Activated naive CD8-positive, alpha-beta T cell (primary cell): ENCODE measurements around the gene A3GALT2.
"Not testable (repeated sequence)": the region's sequence is repeated elsewhere in the genome, so short reads cannot be mapped to it uniquely, and the experiment has no call there.

ENCODE experiments used
- H3K27ac Mint-ChIP-seq: one replicate; pipeline ENCODE4 v1.8.0; 2021; ENCODE audit warnings: mixed read lengths
- H3K27me3 Mint-ChIP-seq: one replicate; pipeline ENCODE4 v1.8.0; 2021; ENCODE audit warnings: mixed read lengths
- H3K36me3 Mint-ChIP-seq: one replicate; pipeline ENCODE4 v1.8.0; 2021; ENCODE audit warnings: mixed read lengths
- H3K4me1 Mint-ChIP-seq: one replicate; pipeline ENCODE4 v1.8.0; 2021; ENCODE audit warnings: low read depth, mixed read lengths
- H3K4me3 Mint-ChIP-seq: one replicate; pipeline ENCODE4 v1.8.0; 2021; ENCODE audit warnings: mild to moderate bottlenecking, mixed read lengths
- H3K9me3 Mint-ChIP-seq: one replicate; pipeline ENCODE4 v1.8.0; 2021; ENCODE audit warnings: low read depth, mixed read lengths

A3GALT2 gene

GRCh38 chr1:33302325-33302724 is 18.6 kb downstream of the A3GALT2 start:
- Mint-ChIP-seq H3K4me3 (no peak overlapping the region), H3K4me1 (peaks cover 13% of the 10 kb centered on the region), H3K27ac (peak overlapping the region; percentile 81), H3K27me3 (peaks cover 3% of the 10 kb centered on the region), H3K36me3 (peaks cover 3% of the 10 kb centered on the region), H3K9me3 (no peaks in the 10 kb centered on the region)

GRCh38 chr1:33301273-33301984 is 19.5 kb downstream of the A3GALT2 start:
- peaks cover 4% of the 10 kb centered on the region for H3K36me3 Mint-ChIP-seq
- no peak overlapping the region for H3K4me3 Mint-ChIP-seq
- H3K27ac Mint-ChIP-seq = peak overlapping the region; percentile 8
- H3K9me3 Mint-ChIP-seq = no peaks in the 10 kb centered on the region
- peaks cover 3% of the 10 kb centered on the region for H3K27me3 Mint-ChIP-seq
- peaks cover 13% of the 10 kb centered on the region for H3K4me1 Mint-ChIP-seq

GRCh38 chr1:33300673-33301072 is 20.2 kb downstream of the A3GALT2 start:
- Mint-ChIP-seq H3K4me1 (peaks cover 13% of the 10 kb centered on the region), H3K27ac (no peak overlapping the region), H3K36me3 (peaks cover 2% of the 10 kb centered on the region), H3K9me3 (no peaks in the 10 kb centered on the region), H3K4me3 (no peak overlapping the region), H3K27me3 (no peaks in the 10 kb centered on the region)

GRCh38 chr1:33299461-33300155 is 21.3 kb downstream of the A3GALT2 start:
- Mint-ChIP-seq H3K4me1 (peaks cover 13% of the 10 kb centered on the region), H3K27me3 (no peaks in the 10 kb centered on the region), H3K9me3 (no peaks in the 10 kb centered on the region), H3K4me3 (no peak overlapping the region), H3K27ac (no peak overlapping the region), H3K36me3 (peaks cover 2% of the 10 kb centered on the region)

- no peaks in the 10 kb centered on the region for H3K9me3 Mint-ChIP-seq
- no peak overlapping the region for H3K27ac Mint-ChIP-seq
- peaks cover 13% of the 10 kb centered on the region for H3K4me1 Mint-ChIP-seq
- H3K36me3 Mint-ChIP-seq = peaks cover 2% of the 10 kb centered on the region
- no peaks in the 10 kb centered on the region for H3K27me3 Mint-ChIP-seq
- no peak overlapping the region for H3K4me3 Mint-ChIP-seq
These were observed 22.1 kb downstream of the A3GALT2 start for GRCh38 chr1:33298623-33299277.

GRCh38 chr1:33297911-33298622 is 22.8 kb downstream of the A3GALT2 start:
- no peak overlapping the region for H3K27ac Mint-ChIP-seq
- no peaks in the 10 kb centered on the region for H3K27me3 Mint-ChIP-seq
- H3K36me3 Mint-ChIP-seq = peaks cover 2% of the 10 kb centered on the region
- H3K4me3 Mint-ChIP-seq = no peak overlapping the region
- H3K9me3 Mint-ChIP-seq = no peaks in the 10 kb centered on the region
- peaks cover 10% of the 10 kb centered on the region for H3K4me1 Mint-ChIP-seq

- Mint-ChIP-seq H3K27ac (no peak overlapping the region), H3K27me3 (no peaks in the 10 kb centered on the region), H3K4me3 (no peak overlapping the region), H3K9me3 (no peaks in the 10 kb centered on the region), H3K4me1 (no peaks in the 10 kb centered on the region), H3K36me3 (peaks cover 2% of the 10 kb centered on the region)
These were observed 24.1 kb downstream of the A3GALT2 start for GRCh38 chr1:33296824-33297223.

- Mint-ChIP-seq H3K27ac (no peak overlapping the region), H3K36me3 (peaks cover 2% of the 10 kb centered on the region), H3K4me3 (no peak overlapping the region)
These were observed 24.8 kb downstream of the A3GALT2 start for GRCh38 chr1:33296082-33296458.

GRCh38 chr1:33295450-33296081 is 25.3 kb downstream of the A3GALT2 start:
- no peak overlapping the region for H3K4me3 Mint-ChIP-seq
- H3K27ac Mint-ChIP-seq = no peak overlapping the region
- H3K36me3 Mint-ChIP-seq = peaks cover 2% of the 10 kb centered on the region
- no peaks in the 10 kb centered on the region for H3K27me3 Mint-ChIP-seq
- no peaks in the 10 kb centered on the region for H3K4me1 Mint-ChIP-seq
- no peaks in the 10 kb centered on the region for H3K9me3 Mint-ChIP-seq

More at GRCh38 chr1:33296082-33296458, 24.8 kb downstream of the A3GALT2 start:
- no peaks in the 10 kb centered on the region for H3K9me3 Mint-ChIP-seq
- H3K4me1 Mint-ChIP-seq = no peaks in the 10 kb centered on the region
- no peaks in the 10 kb centered on the region for H3K27me3 Mint-ChIP-seq

- Mint-ChIP-seq H3K4me1 (no peaks in the 10 kb centered on the region), H3K9me3 (no peaks in the 10 kb centered on the region), H3K27me3 (no peaks in the 10 kb centered on the region), H3K36me3 (peaks cover 2% of the 10 kb centered on the region), H3K4me3 (no peak overlapping the region), H3K27ac (no peak overlapping the region)
These were observed 25.9 kb downstream of the A3GALT2 start for GRCh38 chr1:33295023-33295422.

- Mint-ChIP-seq H3K9me3 (no peaks in the 10 kb centered on the region), H3K4me3 (no peak overlapping the region), H3K36me3 (peaks cover 6% of the 10 kb centered on the region), H3K27me3 (no peaks in the 10 kb centered on the region), H3K4me1 (no peaks in the 10 kb centered on the region), H3K27ac (peak overlapping the region; percentile 47)
These were observed 26.6 kb downstream of the A3GALT2 start for GRCh38 chr1:33294071-33295010.

GRCh38 chr1:33292726-33293340 is 28.1 kb downstream of the A3GALT2 start:
- Mint-ChIP-seq H3K4me3 (no peak overlapping the region), H3K27ac (no peak overlapping the region)

GRCh38 chr1:33290615-33291014 is 30.3 kb downstream of the A3GALT2 start:
- H3K4me1 Mint-ChIP-seq, H3K4me3 Mint-ChIP-seq: not testable (repeated sequence)
- H3K36me3 Mint-ChIP-seq = peaks cover 12% of the 10 kb centered on the region

More at GRCh38 chr1:33292726-33293340, 28.1 kb downstream of the A3GALT2 start:
- Mint-ChIP-seq H3K9me3 (no peaks in the 10 kb centered on the region), H3K4me1 (no peaks in the 10 kb centered on the region), H3K27me3 (no peaks in the 10 kb centered on the region), H3K36me3 (peaks cover 12% of the 10 kb centered on the region)

More at GRCh38 chr1:33290615-33291014, 30.3 kb downstream of the A3GALT2 start:
- not testable (repeated sequence) for H3K9me3 Mint-ChIP-seq, H3K27me3 Mint-ChIP-seq, H3K27ac Mint-ChIP-seq
